Upper lobe of left lung (tissue), 6 donors: ENCODE results near the gene EFNA1. TPM values are rescaled to one million over a fixed set of nuclear protein-coding genes. Genes with fewer than 3 reads are reported as not detected.

Experiments
- ATAC-seq, 2 donors: fragments of 200-7000 bp; cut with Tn5 transposase; one replicate each; pipeline ENCODE4 v1.9.1; 2022; ENCODE audit warnings: mild to moderate bottlenecking in 2 of 2, moderate library complexity in 2 of 2; ENCODE audit not compliant: low FRiP score in 2 of 2
- DNase-seq, 2 donors: peaks; one replicate each; pipeline ENCODE4 v3.0.0-alpha.2; 2019 to 2020
- H3K27ac ChIP-seq, 4 donors: fragments of 200-600 bp; sonication (generic); one replicate each; pipeline ENCODE4 v1.5.1; 2016 to 2019
- H3K27me3 ChIP-seq, 4 donors: fragments of 200-600 bp; sonication (generic); one replicate each; pipeline ENCODE4 v1.5.1; 2017 to 2019
- H3K36me3 ChIP-seq, 4 donors: fragments of 200-600 bp; sonication (generic); one replicate each; pipeline ENCODE4 v1.5.1; 2016 to 2019
- H3K4me1 ChIP-seq, 4 donors: fragments of 200-600 bp; sonication (generic); one replicate each; pipeline ENCODE4 v1.5.1; 2018 to 2019
- H3K4me3 ChIP-seq, 4 donors: fragments of 200-600 bp; sonication (generic); one replicate each; pipeline ENCODE4 v1.5.1; 2017 to 2019; ENCODE audit warnings: mild to moderate bottlenecking in 2 of 4, moderate library complexity in 1 of 4
- H3K9me3 ChIP-seq, 4 donors: fragments of 200-600 bp; sonication (generic); one replicate each; pipeline ENCODE4 v1.5.1; 2018 to 2019
- CTCF ChIP-seq, 6 experiments: fragments of 450-650 bp in 4 of 6; fragments of 200-600 bp in 2 of 6; sonication (generic) in 2 of 6; IDR thresholded peaks; one replicate each; pipeline ENCODE4 v1.5.1; 2016 to 2019; ENCODE audit warnings: antibody characterized with exemption in 6 of 6
- EP300 ChIP-seq, 4 donors: sonication (generic); formaldehyde crosslinking; IDR thresholded peaks; one replicate each; pipeline ENCODE4 v1.5.1; 2017; ENCODE audit warnings: antibody characterized with exemption in 4 of 4, control low read depth in 2 of 4
- POLR2A ChIP-seq, 4 donors: fragments of 450-650 bp; IDR thresholded peaks; one replicate each; pipeline ENCODE4 v1.5.1; 2016 to 2017; ENCODE audit warnings: antibody characterized with exemption in 4 of 4, mild to moderate bottlenecking in 2 of 4
- POLR2AphosphoS5 ChIP-seq, 2 donors: sonication (generic); formaldehyde crosslinking; IDR thresholded peaks; one replicate each; pipeline ENCODE4 v1.5.1; 2017; ENCODE audit warnings: antibody characterized with exemption in 2 of 2
- WGBS, 2 donors: methylation state at CpG; one replicate each; pipeline ENCODE4 v1.1.5; 2017 to 2018; 5-methylcytosine and 5-hydroxymethylcytosine counted together
- total RNA-seq, 6 donors: library from RNA; depleted of rRNA in 4 of 6; stranded (reverse); fragments of >200 nt in 4 of 6; gene quantifications; one replicate each; pipeline versions ENCODE4 v1.1.0 to v1.2.1, GENCODE V29; 2016 to 2021
- donor health status: DM: no; HTN: no; CAD: no; lungs with moderate emphysema.
- donor health status: DM: no; HTN: yes; CAD: no; lungs with severe emphysema.

EFNA1 gene
- total RNA-seq, 6 donors from 2014 or later: 131 to 226 (median 164) TPM

GRCh38 chr1:155130272-155131006, 2.8 kb downstream of the EFNA1 start:
- Histone ChIP-seq H3K4me3 (peak overlapping the region; percentile 53 to 77 (median 60)), H3K9me3 (no peaks in the 10 kb centered on the region), H3K36me3 (peaks cover 15 to 41% (median 30%) of the 10 kb centered on the region in 4 donors), H3K27me3 (peaks cover 0 to 5% (median 3%) of the 10 kb centered on the region in 4 donors), H3K27ac (peak overlapping the region; percentile 83 to 98 (median 98)), H3K4me1 (peaks cover 49 to 86% (median 68%) of the 10 kb centered on the region in 4 donors)
- TF ChIP-seq CTCF (IDR thresholded peaks at IDR 0.05) (no peak), EP300 (IDR thresholded peaks at IDR 0.05) (no peak), POLR2A (IDR thresholded peaks at IDR 0.05) (no peak), POLR2AphosphoS5 (IDR thresholded peaks at IDR 0.05) (no peak)
- no peak for ATAC-seq
- DNase-seq: no peak
- 9 to 35% methylated on average over 2 to 5 of the region's 6 CpGs for WGBS, 2 donors

- WGBS, 2 donors: 53 to 56% methylated on average over 4 to 8 of the region's 8 CpGs
- TF ChIP-seq POLR2AphosphoS5 (IDR thresholded peaks at IDR 0.05): peak in 1 of 2 donors; percentile 49
- no peak for TF ChIP-seq CTCF (IDR thresholded peaks at IDR 0.05)
- TF ChIP-seq POLR2A (IDR thresholded peaks at IDR 0.05): peak in 1 of 4 donors; percentile 20
- TF ChIP-seq EP300 (IDR thresholded peaks at IDR 0.05): no peak
- Histone ChIP-seq H3K4me1 (peaks cover 41 to 78% (median 60%) of the 10 kb centered on the region in 4 donors), H3K9me3 (no peaks in the 10 kb centered on the region), H3K27ac (peak overlapping the region; percentile 83 to 98 (median 98)), H3K4me3 (peak overlapping the region in 3 of 4 donors; percentile 55 to 77 (median 66)), H3K36me3 (peaks cover 15 to 41% (median 30%) of the 10 kb centered on the region in 4 donors), H3K27me3 (peaks cover 0 to 3% (median under 1%) of the 10 kb centered on the region in 4 donors)
- ATAC-seq (no peak), DNase-seq (peak in 1 of 2 donors; percentile 59)
Measured at GRCh38 chr1:155131285-155131684, 3.6 kb downstream of the EFNA1 start.

GRCh38 chr1:155131856-155132255, 4.2 kb downstream of the EFNA1 start:
- Histone ChIP-seq H3K9me3 (no peaks in the 10 kb centered on the region), H3K4me1 (peaks cover 38 to 77% (median 57%) of the 10 kb centered on the region in 4 donors), H3K4me3 (peak overlapping the region in 2 of 4 donors; percentile 55 to 66), H3K27ac (peak overlapping the region; percentile 83 to 98 (median 98)), H3K36me3 (peaks cover 15 to 41% (median 30%) of the 10 kb centered on the region in 4 donors), H3K27me3 (peaks cover 0 to 3% (median 0%) of the 10 kb centered on the region in 4 donors)
- 40 to 42% methylated on average over 2 of the region's 2 CpGs for WGBS, 2 donors
- no peak for DNase-seq
- no peak for ATAC-seq
- TF ChIP-seq CTCF (IDR thresholded peaks at IDR 0.05): no peak
- no peak for TF ChIP-seq POLR2A (IDR thresholded peaks at IDR 0.05)
- no peak for TF ChIP-seq EP300 (IDR thresholded peaks at IDR 0.05)
- TF ChIP-seq POLR2AphosphoS5 (IDR thresholded peaks at IDR 0.05): no peak

- WGBS, 2 donors: 51% methylated on average over 7 of the region's 7 CpGs; no CpG with 5 or more reads in 1 of the 2 donors
- peak overlapping the region in 2 of 4 donors; percentile 55 to 66 for H3K4me3 ChIP-seq
- DNase-seq (no peak), ATAC-seq (no peak)
- no peaks in the 10 kb centered on the region for H3K27me3 ChIP-seq
- H3K36me3 ChIP-seq: peaks cover 15 to 45% (median 30%) of the 10 kb centered on the region in 4 donors
- H3K27ac ChIP-seq: peak overlapping the region; percentile 96 to 98 (median 98)
- peaks cover 49 to 74% (median 53%) of the 10 kb centered on the region in 4 donors for H3K4me1 ChIP-seq
- TF ChIP-seq POLR2AphosphoS5 (IDR thresholded peaks at IDR 0.05) (no peak), POLR2A (IDR thresholded peaks at IDR 0.05) (no peak), CTCF (IDR thresholded peaks at IDR 0.05) (no peak)
- H3K9me3 ChIP-seq: no peaks in the 10 kb centered on the region
Measured at GRCh38 chr1:155133799-155134281, 6.2 kb downstream of the EFNA1 start.
